ENCODE data around the gene CD6.
A peak's percentile ranks its signal among the peaks of the same experiment; 100 is the strongest.

Gene CD6

DNA sequence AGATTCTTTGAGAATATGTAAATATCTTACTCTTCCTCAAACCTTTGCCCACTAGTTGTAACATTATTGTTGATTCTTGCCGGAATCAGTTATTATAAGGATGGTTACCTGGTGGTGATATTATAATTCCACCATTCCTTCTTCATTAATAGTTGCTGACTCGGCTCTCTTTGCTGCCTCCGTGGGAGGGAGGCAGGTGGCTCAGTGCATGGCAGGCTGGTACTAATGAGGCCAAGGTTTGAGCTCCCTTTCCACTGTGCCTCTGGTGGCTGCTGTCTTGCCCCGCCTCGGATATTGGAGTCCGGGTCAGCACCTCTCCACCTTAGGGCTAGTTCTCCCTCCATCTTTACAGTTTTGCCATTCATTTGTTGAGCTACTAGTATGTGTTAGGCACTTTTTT, 12.7 kb downstream of the CD6 start:
- no peak for DNase-seq (ENCODE audit: low read depth)

- no peak for DNase-seq (ENCODE audit: low read depth)
Observed at GRCh38 chr11:60984636-60985035, 13.2 kb downstream of the CD6 start.

GRCh38 chr11:60985501-60985900, 14.0 kb downstream of the CD6 start:
- no peak for DNase-seq (ENCODE audit: low read depth)

- peak; percentile 59 for DNase-seq (ENCODE audit: low read depth)
Observed at GRCh38 chr11:60985991-60986915, 14.8 kb downstream of the CD6 start.

DNA sequence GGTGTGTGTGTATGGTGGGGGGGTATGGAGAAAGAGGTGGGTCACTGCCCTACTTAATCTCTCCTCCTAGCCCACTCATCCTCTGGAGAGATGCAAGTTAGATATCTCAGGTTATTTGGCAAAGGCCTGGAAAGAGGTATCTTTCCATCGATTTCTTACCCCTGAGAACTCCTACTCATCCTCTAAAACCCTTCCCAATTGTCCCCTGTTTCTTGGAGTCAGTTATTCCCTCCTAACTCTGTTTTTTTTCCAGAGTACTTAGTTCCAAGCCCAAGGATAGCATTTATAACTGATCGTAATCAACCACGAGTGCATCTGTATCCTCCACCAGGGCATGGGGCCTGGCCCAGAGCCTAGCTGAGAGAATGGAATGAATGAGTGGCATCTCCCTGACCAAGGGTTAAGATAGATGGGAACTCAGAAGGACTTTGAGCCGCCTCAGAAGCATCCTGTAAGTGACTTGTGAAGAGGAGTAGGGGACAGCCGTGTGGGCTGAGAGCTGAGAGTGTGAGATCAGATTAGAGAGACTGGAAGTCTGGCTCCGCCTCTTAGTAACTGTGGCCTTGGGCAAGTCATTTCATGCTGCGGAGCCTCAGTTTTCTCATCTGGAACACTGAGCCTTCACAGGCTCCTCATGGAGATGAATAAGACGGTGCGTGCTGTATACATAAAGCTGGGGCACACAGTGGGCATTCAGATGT, 16.2 kb downstream of the CD6 start:
- DNase-seq (ENCODE audit: low read depth): no peak

DNA sequence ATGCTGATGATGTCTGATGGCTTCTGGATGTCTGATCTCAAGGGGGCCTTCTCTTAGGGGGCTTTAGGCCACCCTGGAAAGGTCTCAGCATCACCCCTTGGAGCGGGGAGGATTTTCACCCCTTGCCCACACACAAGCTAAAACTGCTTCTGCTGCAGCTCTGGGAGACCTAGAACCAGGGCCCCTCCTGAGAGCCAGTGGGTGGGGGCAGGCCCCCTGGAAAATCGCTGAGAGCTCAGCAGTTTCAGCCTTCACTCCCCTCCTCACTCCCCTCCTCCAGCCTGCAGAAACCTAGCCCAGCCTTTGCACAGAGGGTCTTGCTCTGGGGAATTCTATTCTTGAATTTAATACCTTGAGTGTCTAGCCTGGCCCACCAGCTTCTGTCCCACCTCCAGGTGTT, 17.2 kb downstream of the CD6 start:
- no peak for DNase-seq (ENCODE audit: low read depth)

- no peak for DNase-seq (ENCODE audit: low read depth)
Observed at GRCh38 chr11:60989093-60989650, 17.7 kb downstream of the CD6 start.

DNA sequence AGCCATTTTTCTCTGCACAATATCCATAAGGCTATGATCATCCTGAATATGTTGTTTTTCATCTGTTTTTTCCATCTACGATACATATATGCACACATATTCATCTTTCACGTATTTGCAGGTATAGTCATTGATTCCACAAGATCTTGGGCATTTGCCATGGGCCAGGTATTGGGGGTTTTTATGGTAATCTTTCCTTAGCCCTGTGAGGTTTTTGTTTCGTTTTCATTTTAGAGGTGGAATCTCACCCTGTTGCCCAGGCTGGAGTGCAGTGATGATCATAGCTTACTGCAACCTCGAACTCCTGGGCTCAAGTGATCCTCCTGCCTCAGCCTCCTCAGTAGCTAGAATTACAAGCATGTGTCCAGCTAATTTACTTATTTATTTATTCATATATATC, 20.0 kb downstream of the CD6 start:
- DNase-seq (ENCODE audit: low read depth): no peak

- DNase-seq (ENCODE audit: low read depth): no peak
Observed at GRCh38 chr11:60992842-60993409, 21.4 kb downstream of the CD6 start.

- DNase-seq (ENCODE audit: low read depth): no peak
Observed at GRCh38 chr11:60993615-60994014, 22.1 kb downstream of the CD6 start.

GRCh38 chr11:60994541-60995080, 23.1 kb downstream of the CD6 start:
- DNase-seq (ENCODE audit: low read depth): no peak

DNA sequence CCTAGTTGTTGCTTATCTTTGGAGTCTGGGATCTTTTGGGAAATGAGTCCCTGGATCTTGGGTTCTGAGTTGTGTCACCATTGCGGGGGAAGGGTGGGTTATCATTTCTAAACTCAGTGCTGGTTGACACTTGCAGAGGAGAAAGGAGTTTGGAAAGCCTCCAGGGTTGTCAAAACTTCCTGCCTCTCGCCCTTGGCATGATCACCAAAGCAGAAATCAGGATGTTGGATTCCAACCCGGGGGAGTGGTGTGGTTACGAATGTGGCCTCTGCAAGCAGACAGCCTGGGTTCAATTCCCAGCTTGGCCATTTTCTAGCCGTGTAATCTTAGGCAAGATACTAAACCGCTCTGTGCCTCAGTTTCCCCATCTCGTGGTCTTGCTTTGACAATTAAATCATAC, 24.3 kb downstream of the CD6 start:
- no peak for DNase-seq (ENCODE audit: low read depth)

DNA sequence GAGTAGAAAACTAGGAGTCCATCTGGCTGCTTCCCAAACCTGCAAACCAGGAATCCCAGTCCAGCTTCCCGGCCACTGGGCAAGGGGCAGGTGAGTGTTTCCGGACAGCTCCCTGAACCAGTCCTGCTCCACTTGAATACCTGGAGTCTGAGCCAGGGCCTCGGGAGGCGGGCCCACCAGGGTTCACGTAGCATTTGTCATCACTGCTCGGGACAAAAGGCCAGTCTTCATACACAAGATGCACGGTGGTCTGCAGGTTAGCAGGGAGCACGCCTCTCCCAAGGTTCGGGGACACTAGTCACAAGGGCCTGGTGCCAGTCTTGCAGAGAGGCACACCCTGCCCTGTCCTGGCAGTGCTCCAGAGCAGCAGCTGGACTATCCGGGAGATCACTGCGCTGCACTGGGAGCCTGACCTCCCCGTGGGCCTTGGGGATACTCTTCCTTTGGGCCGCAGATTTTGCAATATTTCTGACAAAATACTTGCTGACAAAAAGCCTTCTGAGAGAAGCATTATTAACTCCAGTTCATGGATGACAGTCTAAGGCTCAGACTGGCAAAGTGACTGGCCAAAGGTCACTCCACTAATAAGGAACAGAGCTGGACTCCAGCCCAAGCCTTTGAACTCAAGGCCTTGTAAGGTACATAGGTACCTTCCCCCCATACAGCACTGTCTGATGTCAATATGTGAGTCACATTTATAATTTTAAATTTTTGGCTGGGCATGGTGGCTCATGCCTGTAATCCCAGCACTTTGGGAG, 25.1 kb downstream of the CD6 start:
- no peak for DNase-seq (ENCODE audit: low read depth)

DNA sequence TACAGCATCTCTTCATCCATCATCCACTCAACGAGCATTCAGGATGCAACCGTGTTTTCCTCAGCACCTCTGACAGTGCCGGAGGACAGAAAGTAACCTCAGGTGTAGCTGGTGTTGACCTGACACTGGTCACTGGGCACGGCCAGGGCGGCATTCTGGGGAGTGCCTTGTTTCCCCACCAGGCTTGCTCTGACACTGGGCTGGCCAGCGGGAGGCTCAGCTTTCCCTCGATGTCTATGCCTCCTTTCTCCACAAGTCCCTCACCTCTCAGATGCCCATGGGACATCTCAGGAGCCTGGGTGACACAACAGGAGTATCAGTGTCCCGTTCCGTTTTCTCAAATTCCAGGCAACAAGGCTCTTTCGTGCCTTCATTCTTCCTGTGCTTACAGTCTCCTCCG, 28.9 kb downstream of the CD6 start:
- DNase-seq (ENCODE audit: low read depth): no peak

DNA sequence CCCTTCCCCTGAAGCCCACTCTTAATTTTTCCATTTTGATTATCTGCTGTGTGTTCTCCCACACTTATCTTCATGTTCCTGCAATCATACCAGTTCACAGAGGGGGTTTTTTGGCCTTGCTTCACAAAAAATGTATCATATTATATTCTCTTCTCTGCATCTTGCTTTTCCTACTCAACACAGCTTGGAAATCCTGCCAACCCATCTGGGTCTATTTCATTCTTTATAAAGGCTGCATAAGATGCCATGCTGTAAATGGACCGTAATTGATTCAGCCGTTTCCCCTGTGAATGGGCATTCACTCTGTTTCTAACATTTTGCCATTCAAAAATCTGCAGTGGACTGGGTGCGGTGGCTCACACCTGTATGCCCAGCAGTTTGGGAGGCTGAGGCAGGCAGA, 30.5 kb downstream of the CD6 start:
- DNase-seq (ENCODE audit: low read depth): no peak

DNA sequence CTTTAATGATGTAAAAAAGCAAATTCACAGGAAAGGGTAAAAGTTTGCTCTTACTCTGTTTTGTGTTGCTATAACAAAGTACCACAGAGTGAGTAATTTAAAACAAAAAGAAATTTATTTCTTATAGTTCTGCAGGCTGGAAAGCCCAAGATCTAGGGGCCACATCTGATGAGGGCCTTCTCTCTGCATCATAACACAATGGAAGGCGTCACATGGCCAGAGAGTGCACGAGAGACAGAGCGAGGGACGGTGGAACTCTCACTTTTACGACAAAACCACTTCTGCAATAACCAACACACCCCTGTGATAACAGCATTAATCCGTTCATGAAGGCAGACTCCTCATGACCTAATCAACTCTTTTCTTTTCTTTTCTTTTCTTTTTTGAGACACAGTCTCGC, 31.1 kb downstream of the CD6 start:
- no peak for DNase-seq (ENCODE audit: low read depth)

GRCh38 chr11:61004180-61004611, 32.7 kb downstream of the CD6 start:
- DNase-seq (ENCODE audit: low read depth): no peak

DNA sequence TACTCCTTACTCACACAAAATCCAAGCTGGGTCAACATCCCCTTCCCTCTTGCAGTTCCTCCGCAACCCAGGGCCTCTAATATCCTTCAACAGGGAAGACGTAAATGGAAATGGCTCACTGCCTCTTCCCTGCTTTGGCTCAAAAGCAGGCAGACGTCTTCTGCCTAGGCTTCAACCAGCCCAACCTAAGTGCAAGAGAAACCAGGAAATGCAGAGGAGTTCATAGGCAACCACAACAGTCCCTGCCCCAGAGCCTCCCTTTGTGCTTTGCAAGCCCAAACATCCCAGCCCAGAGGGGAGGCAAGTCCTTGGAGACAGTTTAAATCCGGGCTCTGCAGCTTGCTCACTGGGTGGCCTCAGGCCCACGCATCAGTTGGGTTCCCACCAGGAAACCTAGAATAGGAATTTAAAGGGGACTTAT, 33.3 kb downstream of the CD6 start:
- no peak for DNase-seq (ENCODE audit: low read depth)

GRCh38 chr11:61007383-61007955, 36.0 kb downstream of the CD6 start:
- no peak for DNase-seq (ENCODE audit: low read depth)

DNA sequence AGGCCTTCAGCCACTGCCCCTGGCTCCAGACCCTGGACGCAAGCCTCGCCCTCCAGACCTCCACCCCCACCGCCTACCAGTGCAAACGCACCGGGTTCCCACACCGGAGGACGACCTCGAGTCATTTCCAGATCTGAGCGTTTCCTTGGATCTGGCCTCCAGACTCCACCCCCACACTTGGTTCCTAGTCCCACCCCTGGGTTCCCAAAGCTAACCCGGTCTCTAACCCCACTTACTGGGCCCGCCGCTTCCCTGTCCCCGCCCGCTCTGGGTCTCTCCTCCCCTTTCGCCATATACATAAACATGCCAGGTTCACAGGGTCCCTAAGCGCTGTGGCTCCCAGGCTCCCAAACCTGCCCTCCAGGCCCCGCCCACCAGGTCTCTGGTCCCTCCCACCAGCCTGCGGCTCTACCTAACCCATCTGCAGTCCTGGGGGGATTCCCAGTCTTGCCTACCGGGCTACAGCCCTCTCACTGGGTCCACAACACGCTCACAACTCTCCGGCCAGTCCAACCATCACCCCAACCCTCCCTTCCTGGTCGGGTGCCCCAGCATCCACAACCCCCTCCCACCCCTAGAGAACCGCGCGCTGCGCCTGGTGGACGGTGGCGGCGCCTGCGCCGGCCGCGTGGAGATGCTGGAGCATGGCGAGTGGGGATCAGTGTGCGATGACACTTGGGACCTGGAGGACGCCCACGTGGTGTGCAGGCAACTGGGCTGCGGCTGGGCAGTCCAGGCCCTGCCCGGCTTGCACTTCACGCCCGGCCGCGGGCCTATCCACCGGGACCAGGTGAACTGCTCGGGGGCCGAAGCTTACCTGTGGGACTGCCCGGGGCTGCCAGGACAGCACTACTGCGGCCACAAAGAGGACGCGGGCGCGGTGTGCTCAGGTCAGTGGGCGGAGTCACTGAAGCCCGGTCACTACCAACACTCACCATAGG, 36.7 kb downstream of the CD6 start:
- DNase-seq (ENCODE audit: low read depth): no peak

All from stimulated activated CD8-positive, alpha-beta memory T cell treated with anti-CD3 and anti-CD28 coated beads, Interleukin-7, amount 100 ng/mL, for 24 hours (primary cell).